ENCODE results near the gene GGTA1.
A peak's percentile ranks its signal among the peaks of the same experiment; 100 is the strongest.
"Not testable (repeated sequence)": the region's sequence is repeated elsewhere in the genome, so short reads cannot be mapped to it uniquely, and the experiment has no call there.

Gene GGTA1

GRCh38 chr9:121529237-121529987 is 29.8 kb upstream of the GGTA1 start:
- H3K36me3 ChIP-seq (ENCODE audit: control insufficient read depth, insufficient read depth, low read length), result no peaks in the 10 kb centered on the region
- H2AFZ ChIP-seq, result no peak overlapping the region
- no peak for TF ChIP-seq CTCF (IDR thresholded peaks at IDR 0.05)
- no peaks in the 10 kb centered on the region for H3K4me1 ChIP-seq
- H3K27ac ChIP-seq, result peak overlapping the region; percentile 7
- H3K4me3 ChIP-seq (ENCODE audit: low read depth, low read length), result no peak overlapping the region
- H3K27me3 ChIP-seq (ENCODE audit: control insufficient read depth, insufficient read depth, low read length), result no peaks in the 10 kb centered on the region
- H3K9me3 ChIP-seq (ENCODE audit: control insufficient read depth, low read length), result no peaks in the 10 kb centered on the region
- H3K79me2 ChIP-seq, result no peaks in the 10 kb centered on the region
- H3K4me2 ChIP-seq (ENCODE audit: low read length), result no peak overlapping the region
- no peak overlapping the region for H3K9ac ChIP-seq

- H3K9me3 ChIP-seq (ENCODE audit: control insufficient read depth, low read length), result no peaks in the 10 kb centered on the region
- H3K79me2 ChIP-seq, result no peaks in the 10 kb centered on the region
- no peak overlapping the region for H3K4me3 ChIP-seq (ENCODE audit: low read depth, low read length)
- H3K4me1 ChIP-seq, result no peaks in the 10 kb centered on the region
- no peaks in the 10 kb centered on the region for H3K36me3 ChIP-seq (ENCODE audit: control insufficient read depth, insufficient read depth, low read length)
- no peak overlapping the region for H2AFZ ChIP-seq
- no peak overlapping the region for H3K9ac ChIP-seq
- no peak overlapping the region for H3K27ac ChIP-seq
- no peak overlapping the region for H3K4me2 ChIP-seq (ENCODE audit: low read length)
- H3K27me3 ChIP-seq (ENCODE audit: control insufficient read depth, insufficient read depth, low read length), result no peaks in the 10 kb centered on the region
- no peak for TF ChIP-seq CTCF (IDR thresholded peaks at IDR 0.05)
These were observed 29.0 kb upstream of the GGTA1 start for GRCh38 chr9:121528642-121529041.

GRCh38 chr9:121527371-121527770 is 27.7 kb upstream of the GGTA1 start:
- no peak overlapping the region for H2AFZ ChIP-seq
- no peaks in the 10 kb centered on the region for H3K27me3 ChIP-seq (ENCODE audit: control insufficient read depth, insufficient read depth, low read length)
- no peak for TF ChIP-seq CTCF (IDR thresholded peaks at IDR 0.05)
- no peaks in the 10 kb centered on the region for H3K4me1 ChIP-seq
- H3K9me3 ChIP-seq (ENCODE audit: control insufficient read depth, low read length), result no peaks in the 10 kb centered on the region
- H3K9ac ChIP-seq, result no peak overlapping the region
- H3K36me3 ChIP-seq (ENCODE audit: control insufficient read depth, insufficient read depth, low read length), result no peaks in the 10 kb centered on the region
- no peak overlapping the region for H3K4me3 ChIP-seq (ENCODE audit: low read depth, low read length)
- no peaks in the 10 kb centered on the region for H3K79me2 ChIP-seq
- H3K4me2 ChIP-seq (ENCODE audit: low read length), result no peak overlapping the region
- no peak overlapping the region for H3K27ac ChIP-seq

- H3K27ac ChIP-seq; H3K27me3 ChIP-seq (ENCODE audit: control insufficient read depth, insufficient read depth, low read length); H3K79me2 ChIP-seq; H2AFZ ChIP-seq; H3K4me1 ChIP-seq; H3K4me3 ChIP-seq (ENCODE audit: low read depth, low read length); H3K4me2 ChIP-seq (ENCODE audit: low read length); H3K9me3 ChIP-seq (ENCODE audit: control insufficient read depth, low read length); H3K9ac ChIP-seq; H3K36me3 ChIP-seq (ENCODE audit: control insufficient read depth, insufficient read depth, low read length): not testable (repeated sequence)
These were observed 20.0 kb upstream of the GGTA1 start for GRCh38 chr9:121519688-121520087.

- peaks cover 3% of the 10 kb centered on the region for H3K4me1 ChIP-seq
- no peaks in the 10 kb centered on the region for H3K36me3 ChIP-seq (ENCODE audit: control insufficient read depth, insufficient read depth, low read length)
- H3K9ac ChIP-seq, result no peak overlapping the region
- no peaks in the 10 kb centered on the region for H3K27me3 ChIP-seq (ENCODE audit: control insufficient read depth, insufficient read depth, low read length)
- H3K27ac ChIP-seq, result no peak overlapping the region
- no peak for TF ChIP-seq CTCF (IDR thresholded peaks at IDR 0.05)
- no peaks in the 10 kb centered on the region for H3K9me3 ChIP-seq (ENCODE audit: control insufficient read depth, low read length)
- H3K4me3 ChIP-seq (ENCODE audit: low read depth, low read length), result no peak overlapping the region
- no peak overlapping the region for H2AFZ ChIP-seq
- no peaks in the 10 kb centered on the region for H3K79me2 ChIP-seq
- H3K4me2 ChIP-seq (ENCODE audit: low read length), result no peak overlapping the region
These were observed 19.0 kb upstream of the GGTA1 start for GRCh38 chr9:121518634-121519033.

- not testable (repeated sequence) for H3K4me1 ChIP-seq; H3K4me3 ChIP-seq (ENCODE audit: low read depth, low read length); H3K4me2 ChIP-seq (ENCODE audit: low read length); H3K27ac ChIP-seq; H3K9ac ChIP-seq; H3K27me3 ChIP-seq (ENCODE audit: control insufficient read depth, insufficient read depth, low read length); H2AFZ ChIP-seq; H3K9me3 ChIP-seq (ENCODE audit: control insufficient read depth, low read length); H3K79me2 ChIP-seq; H3K36me3 ChIP-seq (ENCODE audit: control insufficient read depth, insufficient read depth, low read length)
These were observed 13.5 kb upstream of the GGTA1 start for GRCh38 chr9:121513166-121513565.

All from parathyroid adenoma (tissue), 2 donors.